PC-9 (cell line): ENCODE measurements around the gene LRRC30. TPM values are rescaled to one million over a fixed set of nuclear protein-coding genes. Genes with fewer than 3 reads are reported as not detected.

Experiments
- BruUV-seq: library from RNA; stranded (reverse); fragments of 400-500 nt; replicated peaks from 2 replicates; lab custom pipeline; 2021; lab: Mats Ljungman, UMichigan
- CTCF ChIA-PET: fragments of 300-600 bp; sonication (Branson Sonifier 250); formaldehyde crosslinking; loops from one replicate; lab custom pipeline; 2022; ENCODE audit warnings: antibody characterized with exemption; lab: Charles Lee
- POLR2A ChIA-PET: fragments of 300-600 bp; sonication (Branson Sonifier 250); formaldehyde crosslinking; loops from one replicate; lab custom pipeline; 2022; ENCODE audit warnings: antibody characterized with exemption; ENCODE audit not compliant: unreplicated experiment; lab: Charles Lee
- DNase-seq, 2 experiments: peaks; one replicate each; pipeline versions ENCODE4 v3.0.0 to v3.0.0-alpha.2; 2015 to 2022; ENCODE audit warnings: mixed read lengths in 1 of 2
- H2AFZ ChIP-seq: fragments of 200-600 bp; sonication (generic); 2 replicates; pipeline ENCODE4 v1.8.1; 2017; ENCODE audit warnings: antibody characterized with exemption
- H3F3A ChIP-seq: fragments of 200-600 bp; sonication (generic); 2 replicates; pipeline ENCODE4 v1.8.1; 2017; ENCODE audit warnings: antibody characterized with exemption, mild to moderate bottlenecking, low read depth; ENCODE audit not compliant: insufficient read depth
- H3K27ac ChIP-seq: fragments of 200-600 bp; sonication (generic); 2 replicates; pipeline ENCODE4 v1.6.1; 2016; ENCODE audit warnings: mixed run types
- H3K27me3 ChIP-seq: fragments of 200-600 bp; sonication (generic); 2 replicates; pipeline ENCODE4 v1.6.1; 2016; ENCODE audit warnings: low read depth, mixed run types; ENCODE audit not compliant: insufficient read depth
- H3K36me3 ChIP-seq: fragments of 200-600 bp; sonication (generic); 2 replicates; pipeline ENCODE4 v1.6.1; 2016; ENCODE audit warnings: low read depth, mixed run types
- H3K4me1 ChIP-seq: fragments of 200-600 bp; sonication (generic); replicated peaks from 2 replicates; pipeline ENCODE4 v1.6.1; 2016; ENCODE audit warnings: mixed run types; ENCODE audit not compliant: insufficient read depth
- H3K4me2 ChIP-seq: fragments of 200-600 bp; sonication (generic); 2 replicates; pipeline ENCODE4 v1.6.1; 2017; ENCODE audit warnings: mixed run types
- H3K4me3 ChIP-seq: fragments of 200-600 bp; sonication (generic); 2 replicates; pipeline ENCODE4 v1.6.1; 2016; ENCODE audit warnings: mixed run types
- H3K79me2 ChIP-seq: fragments of 200-600 bp; sonication (generic); 2 replicates; pipeline ENCODE4 v1.6.1; 2017; ENCODE audit warnings: low read depth, mixed run types
- H3K9me2 ChIP-seq: fragments of 200-600 bp; sonication (generic); 2 replicates; pipeline ENCODE4 v1.8.1; 2017; ENCODE audit warnings: mild to moderate bottlenecking; ENCODE audit not compliant: insufficient read depth
- H3K9me3 ChIP-seq: fragments of 200-600 bp; sonication (generic); 2 replicates; pipeline ENCODE4 v1.8.1; 2016; ENCODE audit warnings: low read depth; ENCODE audit not compliant: insufficient read depth
- H4K20me1 ChIP-seq: fragments of 200-600 bp; sonication (generic); 2 replicates; pipeline ENCODE4 v1.8.1; 2017; ENCODE audit not compliant: insufficient read depth
- EZH2 ChIP-seq: fragments of 200-600 bp; sonication (generic); IDR thresholded peaks from 2 replicates; pipeline ENCODE4 v1.8.0; 2017; ENCODE audit warnings: antibody characterized with exemption, low read depth
- intact Hi-C: fragments of 100-400 bp; cut with micrococcal nuclease; formaldehyde crosslinking; loops from one replicate; pipeline ENCODE4 v1.10.0; 2022; ENCODE audit not compliant: unreplicated experiment
- total RNA-seq: library from RNA; stranded (reverse); gene quantifications from 2 replicates; pipeline ENCODE4 v1.2.3, GENCODE V29; 2021
- TF ChIP-seq, protein P1 (sequence below): fragments of 200-600 bp; sonication (generic); conservative IDR thresholded peaks from 2 replicates; pipeline ENCODE4 v1.6.1; 2017; ENCODE audit warnings: mixed run types, antibody characterized with exemption, mild to moderate bottlenecking, moderate library complexity

Gene LRRC30
- total RNA-seq, 1 experiment from 2014 or later: not detected

DNA sequence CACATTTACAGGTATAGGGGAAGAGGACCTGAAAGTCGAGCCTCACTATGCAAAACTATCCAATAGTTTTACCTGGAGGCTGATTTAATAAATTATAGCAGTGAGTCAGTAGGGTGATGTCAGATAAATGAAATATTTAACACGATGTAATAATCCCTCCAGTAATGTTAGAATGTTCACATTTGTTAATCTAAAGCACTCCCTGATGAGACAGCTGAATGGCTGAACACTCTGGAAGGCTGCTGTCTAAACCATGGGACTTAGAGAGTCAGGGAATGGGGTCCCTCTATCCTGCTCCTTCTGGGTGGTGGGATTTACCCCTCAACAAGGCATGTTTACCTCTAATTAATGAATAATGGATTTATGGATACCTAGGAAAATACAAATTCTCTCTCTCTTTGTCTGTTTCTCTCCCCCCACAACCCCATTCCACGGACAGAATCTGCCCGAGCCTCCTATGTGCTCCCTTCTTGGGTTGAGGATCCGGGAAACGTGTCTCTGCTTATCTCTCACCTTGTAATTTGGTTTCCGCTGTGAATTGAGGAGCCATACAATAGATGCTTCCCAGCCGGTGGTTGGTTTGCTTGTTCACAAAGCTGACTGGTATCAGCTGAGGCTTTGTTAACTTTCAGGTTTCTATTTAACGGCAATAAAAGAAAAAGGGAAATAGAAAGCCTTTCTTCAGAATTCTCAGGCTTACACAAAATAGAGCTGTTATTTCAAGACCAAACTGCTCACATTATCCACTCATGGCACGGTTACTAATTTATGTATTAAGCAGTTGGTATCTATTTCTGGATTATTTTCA is 25.9 kb downstream of the LRRC30 start:
- no peaks in the 10 kb centered on the region for H4K20me1 ChIP-seq
- H3K27ac ChIP-seq: no peak overlapping the region
- POLR2A ChIA-PET: no interaction called here
- no TSS peak for BruUV-seq
- no peaks in the 10 kb centered on the region for H3K9me2 ChIP-seq
- H3K9me3 ChIP-seq: no peaks in the 10 kb centered on the region
- no peaks in the 10 kb centered on the region for H3K4me1 ChIP-seq
- TF ChIP-seq, protein P1, sequence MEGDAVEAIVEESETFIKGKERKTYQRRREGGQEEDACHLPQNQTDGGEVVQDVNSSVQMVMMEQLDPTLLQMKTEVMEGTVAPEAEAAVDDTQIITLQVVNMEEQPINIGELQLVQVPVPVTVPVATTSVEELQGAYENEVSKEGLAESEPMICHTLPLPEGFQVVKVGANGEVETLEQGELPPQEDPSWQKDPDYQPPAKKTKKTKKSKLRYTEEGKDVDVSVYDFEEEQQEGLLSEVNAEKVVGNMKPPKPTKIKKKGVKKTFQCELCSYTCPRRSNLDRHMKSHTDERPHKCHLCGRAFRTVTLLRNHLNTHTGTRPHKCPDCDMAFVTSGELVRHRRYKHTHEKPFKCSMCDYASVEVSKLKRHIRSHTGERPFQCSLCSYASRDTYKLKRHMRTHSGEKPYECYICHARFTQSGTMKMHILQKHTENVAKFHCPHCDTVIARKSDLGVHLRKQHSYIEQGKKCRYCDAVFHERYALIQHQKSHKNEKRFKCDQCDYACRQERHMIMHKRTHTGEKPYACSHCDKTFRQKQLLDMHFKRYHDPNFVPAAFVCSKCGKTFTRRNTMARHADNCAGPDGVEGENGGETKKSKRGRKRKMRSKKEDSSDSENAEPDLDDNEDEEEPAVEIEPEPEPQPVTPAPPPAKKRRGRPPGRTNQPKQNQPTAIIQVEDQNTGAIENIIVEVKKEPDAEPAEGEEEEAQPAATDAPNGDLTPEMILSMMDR: no peak
- TF ChIP-seq EZH2: no peak
- CTCF ChIA-PET: no interaction called here
- no peak for DNase-seq
- H3K4me3 ChIP-seq: no peak overlapping the region
- peaks cover 67% of the 10 kb centered on the region for H3K27me3 ChIP-seq
- no peaks in the 10 kb centered on the region for H3F3A ChIP-seq
- intact Hi-C loops: no loop called here
- H2AFZ ChIP-seq: no peak overlapping the region
- no peak overlapping the region for H3K4me2 ChIP-seq
- H3K36me3 ChIP-seq: no peaks in the 10 kb centered on the region
- H3K79me2 ChIP-seq: no peaks in the 10 kb centered on the region

DNA sequence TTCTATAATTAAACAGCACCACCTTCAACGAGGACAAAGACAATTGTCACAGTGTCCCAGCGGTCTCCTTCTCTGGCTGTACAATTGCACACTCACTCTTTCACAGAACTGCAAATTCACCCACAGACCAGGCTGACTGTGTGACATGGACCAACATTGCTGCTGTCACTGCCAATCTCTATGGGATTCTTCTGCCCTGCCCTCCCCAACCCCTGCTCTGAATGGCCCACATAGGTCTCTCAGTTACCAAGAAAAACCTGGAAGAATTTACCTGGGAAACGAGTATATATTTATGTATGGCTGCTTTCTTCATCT is 26.5 kb downstream of the LRRC30 start:
- H3K4me1 ChIP-seq: no peaks in the 10 kb centered on the region
- no TSS peak for BruUV-seq
- ChIA-PET POLR2A (no interaction called here), CTCF (no interaction called here)
- no peaks in the 10 kb centered on the region for H3K9me3 ChIP-seq
- no peaks in the 10 kb centered on the region for H3F3A ChIP-seq
- no peaks in the 10 kb centered on the region for H3K36me3 ChIP-seq
- H3K79me2 ChIP-seq: no peaks in the 10 kb centered on the region
- TF ChIP-seq, protein P1: no peak
- TF ChIP-seq EZH2: no peak
- H3K4me2 ChIP-seq: no peak overlapping the region
- no peak overlapping the region for H3K4me3 ChIP-seq
- H2AFZ ChIP-seq: no peak overlapping the region
- no peaks in the 10 kb centered on the region for H4K20me1 ChIP-seq
- H3K9me2 ChIP-seq: no peaks in the 10 kb centered on the region
- DNase-seq: no peak
- H3K27me3 ChIP-seq: peaks cover 63% of the 10 kb centered on the region
- H3K27ac ChIP-seq: no peak overlapping the region
- intact Hi-C loops: no loop called here

DNA sequence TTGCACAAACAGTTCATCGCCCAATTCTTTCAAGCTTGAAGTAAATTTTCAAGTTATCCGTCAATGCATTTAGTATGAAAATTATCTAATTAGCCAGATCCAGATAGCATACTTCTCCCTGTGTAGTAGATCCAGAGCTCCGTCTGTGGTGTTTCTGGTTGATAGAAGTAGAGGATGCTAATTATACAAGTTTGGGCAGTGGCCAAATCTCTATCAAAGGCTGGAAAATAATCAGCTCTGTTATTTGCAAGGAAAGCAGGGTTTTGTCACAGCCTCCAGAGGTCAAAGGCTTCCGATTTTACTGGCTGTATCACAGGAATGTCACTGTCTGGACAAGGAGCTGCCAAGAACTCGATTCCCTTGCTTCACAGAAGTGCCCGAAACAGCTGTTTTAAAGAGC is 28.6 kb downstream of the LRRC30 start:
- H3K9me2 ChIP-seq: no peaks in the 10 kb centered on the region
- no peaks in the 10 kb centered on the region for H3K36me3 ChIP-seq
- H3K4me2 ChIP-seq: no peak overlapping the region
- DNase-seq: no peak
- no TSS peak for BruUV-seq
- no peak overlapping the region for H3K27ac ChIP-seq
- no peak overlapping the region for H3K4me3 ChIP-seq
- CTCF ChIA-PET: no interaction called here
- POLR2A ChIA-PET: no interaction called here
- TF ChIP-seq, protein P1: no peak
- TF ChIP-seq EZH2: no peak
- no peaks in the 10 kb centered on the region for H3K9me3 ChIP-seq
- no peaks in the 10 kb centered on the region for H4K20me1 ChIP-seq
- intact Hi-C loops: no loop called here
- peaks cover 45% of the 10 kb centered on the region for H3K27me3 ChIP-seq
- no peaks in the 10 kb centered on the region for H3K4me1 ChIP-seq
- no peaks in the 10 kb centered on the region for H3K79me2 ChIP-seq
- no peaks in the 10 kb centered on the region for H3F3A ChIP-seq
- H2AFZ ChIP-seq: no peak overlapping the region
